Measurements from ENCODE around the gene UFM1.

GRCh38 chr13:38348861-38349389 lies 726 bp upstream of the UFM1 start:
- TF ChIP-seq, protein P1, sequence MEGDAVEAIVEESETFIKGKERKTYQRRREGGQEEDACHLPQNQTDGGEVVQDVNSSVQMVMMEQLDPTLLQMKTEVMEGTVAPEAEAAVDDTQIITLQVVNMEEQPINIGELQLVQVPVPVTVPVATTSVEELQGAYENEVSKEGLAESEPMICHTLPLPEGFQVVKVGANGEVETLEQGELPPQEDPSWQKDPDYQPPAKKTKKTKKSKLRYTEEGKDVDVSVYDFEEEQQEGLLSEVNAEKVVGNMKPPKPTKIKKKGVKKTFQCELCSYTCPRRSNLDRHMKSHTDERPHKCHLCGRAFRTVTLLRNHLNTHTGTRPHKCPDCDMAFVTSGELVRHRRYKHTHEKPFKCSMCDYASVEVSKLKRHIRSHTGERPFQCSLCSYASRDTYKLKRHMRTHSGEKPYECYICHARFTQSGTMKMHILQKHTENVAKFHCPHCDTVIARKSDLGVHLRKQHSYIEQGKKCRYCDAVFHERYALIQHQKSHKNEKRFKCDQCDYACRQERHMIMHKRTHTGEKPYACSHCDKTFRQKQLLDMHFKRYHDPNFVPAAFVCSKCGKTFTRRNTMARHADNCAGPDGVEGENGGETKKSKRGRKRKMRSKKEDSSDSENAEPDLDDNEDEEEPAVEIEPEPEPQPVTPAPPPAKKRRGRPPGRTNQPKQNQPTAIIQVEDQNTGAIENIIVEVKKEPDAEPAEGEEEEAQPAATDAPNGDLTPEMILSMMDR (IDR thresholded peaks at IDR 0.05; ENCODE audit: insufficient read depth, low read depth, low read length): no peak
- TF ChIP-seq EZH2 (IDR thresholded peaks at IDR 0.05; ENCODE audit: insufficient read depth, low read length): no peak

Data from astrocyte (in vitro differentiated cells and primary cell).